Smooth muscle cell (in vitro differentiated cells): ENCODE measurements around the gene VPS13C. TPM values are rescaled to one million over a fixed set of nuclear protein-coding genes. Genes with fewer than 3 reads are reported as not detected.

Experiments used
- DNase-seq: peaks from one replicate; lab custom pipeline; 2025; ENCODE audit not compliant: unreplicated experiment; lab: John Stamatoyannopoulos, UW
- H2AFZ ChIP-seq: fragments of 200-600 bp; sonication (generic); 2 replicates; pipeline ENCODE4 v1.6.0; 2016; ENCODE audit warnings: antibody characterized with exemption, low read depth, mild to moderate bottlenecking
- H3F3A ChIP-seq: fragments of 200-600 bp; sonication (generic); 2 replicates; pipeline ENCODE4 v1.6.0; 2017; ENCODE audit warnings: antibody characterized with exemption, low read depth
- H3K27ac ChIP-seq: fragments of 200-600 bp; sonication (generic); 2 replicates; pipeline ENCODE4 v1.5.1; 2016; ENCODE audit warnings: low read depth, mild to moderate bottlenecking
- H3K27me3 ChIP-seq: fragments of 200-600 bp; sonication (generic); 2 replicates; pipeline ENCODE4 v1.6.1; 2016; ENCODE audit warnings: low read depth, mild to moderate bottlenecking
- H3K36me3 ChIP-seq: fragments of 200-600 bp; sonication (generic); 2 replicates; pipeline ENCODE4 v1.5.1; 2016; ENCODE audit warnings: low read depth
- H3K4me1 ChIP-seq: fragments of 200-600 bp; sonication (generic); 2 replicates; pipeline ENCODE4 v1.5.1; 2016; ENCODE audit warnings: low read depth
- H3K4me2 ChIP-seq: fragments of 200-600 bp; sonication (generic); 2 replicates; pipeline ENCODE4 v1.6.0; 2016; ENCODE audit warnings: mild to moderate bottlenecking
- H3K4me3 ChIP-seq: fragments of 200-600 bp; sonication (generic); 2 replicates; pipeline ENCODE4 v1.5.1; 2016; ENCODE audit warnings: mild to moderate bottlenecking
- H3K79me2 ChIP-seq: fragments of 200-600 bp; sonication (generic); 2 replicates; pipeline ENCODE4 v1.6.0; 2016; ENCODE audit warnings: low read depth, mild to moderate bottlenecking
- H3K9ac ChIP-seq: fragments of 200-600 bp; sonication (generic); 2 replicates; pipeline ENCODE4 v1.6.0; 2016; ENCODE audit warnings: low read depth
- H3K9me3 ChIP-seq: fragments of 200-600 bp; sonication (generic); replicated peaks from 2 replicates; pipeline ENCODE4 v1.5.1; 2016; ENCODE audit warnings: low read depth
- H4K20me1 ChIP-seq: fragments of 200-600 bp; sonication (generic); 2 replicates; pipeline ENCODE4 v1.6.0; 2016; ENCODE audit warnings: low read depth
- CTCF ChIP-seq: fragments of 200-600 bp; sonication (generic); IDR thresholded peaks from 2 replicates; pipeline ENCODE4 v1.5.1; 2017; ENCODE audit warnings: borderline replicate concordance, mild to moderate bottlenecking, antibody characterized with exemption; ENCODE audit not compliant: insufficient read depth, poor library complexity, severe bottlenecking
- WGBS: methylation state at CpG from one replicate; pipeline ENCODE4 v1.1.7; 2016; ENCODE audit warnings: low lambda C conversion rate; 5-methylcytosine and 5-hydroxymethylcytosine counted together
- polyA plus RNA-seq: library from polyadenylated mRNA; unstranded; fragments of >200 nt; fragmentation: Nextera tagmentation; extraction: Ambion mirVana; gene quantifications from 2 replicates; pipeline ENCODE4 v1.2.1, GENCODE V29; 2016
- total RNA-seq: library from RNA; depleted of rRNA; stranded (reverse); fragments of >200 nt; gene quantifications from 2 replicates; pipeline ENCODE4 v1.2.3, GENCODE V29; 2014

Gene VPS13C
- total and polyA plus RNA-seq, 2 experiments from 2014 or later: 2.8 to 33.8 TPM

- peak overlapping the region; percentile 1 for H3K27ac ChIP-seq
- peak overlapping the region; percentile 95 for H2AFZ ChIP-seq
- peaks cover 31% of the 10 kb centered on the region for H3K27me3 ChIP-seq
- 3% methylated on average over 18 of the region's 19 CpGs for WGBS
- H3K4me3 ChIP-seq: peak overlapping the region; percentile 80
- H3K9me3 ChIP-seq: no peaks in the 10 kb centered on the region
- H3F3A ChIP-seq: no peaks in the 10 kb centered on the region
- no peak for DNase-seq
- peak overlapping the region; percentile 53 for H3K9ac ChIP-seq
- H3K36me3 ChIP-seq: no peaks in the 10 kb centered on the region
- peaks cover 18% of the 10 kb centered on the region for H4K20me1 ChIP-seq
- H3K4me2 ChIP-seq: peak overlapping the region; percentile 98
- H3K4me1 ChIP-seq: peaks cover 7% of the 10 kb centered on the region
- TF ChIP-seq CTCF: no peak
- peaks cover 15% of the 10 kb centered on the region for H3K79me2 ChIP-seq
These were observed 483 bp downstream of the VPS13C start for GRCh38 chr15:62059816-62060112.

GRCh38 chr15:62059108-62059815 is 985 bp downstream of the VPS13C start:
- WGBS: 26% methylated on average over 13 of the region's 13 CpGs
- Histone ChIP-seq H3K36me3 (no peaks in the 10 kb centered on the region), H3K27me3 (peaks cover 31% of the 10 kb centered on the region), H3K9me3 (no peaks in the 10 kb centered on the region), H3K4me3 (peak overlapping the region; percentile 80), H3K27ac (peak overlapping the region; percentile 1), H2AFZ (peak overlapping the region; percentile 95), H3F3A (no peaks in the 10 kb centered on the region), H3K9ac (peak overlapping the region; percentile 53), H4K20me1 (peaks cover 23% of the 10 kb centered on the region), H3K4me2 (peak overlapping the region; percentile 98), H3K4me1 (peaks cover 7% of the 10 kb centered on the region), H3K79me2 (peaks cover 17% of the 10 kb centered on the region)
- no peak for TF ChIP-seq CTCF
- DNase-seq: no peak

GRCh38 chr15:62058327-62059028 is 1.8 kb downstream of the VPS13C start:
- Histone ChIP-seq H3K4me3 (no peak overlapping the region), H3K36me3 (no peaks in the 10 kb centered on the region), H3K4me2 (no peak overlapping the region), H2AFZ (no peak overlapping the region), H3K79me2 (peaks cover 23% of the 10 kb centered on the region), H3K27ac (no peak overlapping the region), H3K9ac (no peak overlapping the region), H4K20me1 (peaks cover 30% of the 10 kb centered on the region), H3F3A (no peaks in the 10 kb centered on the region), H3K27me3 (peaks cover 27% of the 10 kb centered on the region), H3K4me1 (peaks cover 7% of the 10 kb centered on the region), H3K9me3 (no peaks in the 10 kb centered on the region)
- no peak for TF ChIP-seq CTCF
- 92% methylated on average over 5 of the region's 5 CpGs for WGBS
- no peak for DNase-seq
